Cardiac fibroblast (primary cell): ENCODE measurements around the gene SSX2IP.

Experiments used
- DNase-seq, 2 donors: peaks; one replicate each; pipeline versions ENCODE4 v3.0.0 to v3.0.0-alpha.2; 2010; ENCODE audit warnings: low read depth in 2 of 2
- H3K4me3 ChIP-seq, 2 donors: replicated peaks in 1 of 2; 1 replicate in 1 of 2; 2 replicates in 1 of 2; pipeline ENCODE4 v1.5.1; 2011; ENCODE audit warnings: low read depth in 2 of 2, low read length in 2 of 2, mild to moderate bottlenecking in 2 of 2, moderate library complexity in 1 of 2
- TF ChIP-seq, protein P1 (sequence below): IDR thresholded peaks from one replicate; pipeline ENCODE4 v1.5.1; 2011; ENCODE audit warnings: low read depth, mild to moderate bottlenecking, low read length, inconsistent platforms

SSX2IP gene

DNA sequence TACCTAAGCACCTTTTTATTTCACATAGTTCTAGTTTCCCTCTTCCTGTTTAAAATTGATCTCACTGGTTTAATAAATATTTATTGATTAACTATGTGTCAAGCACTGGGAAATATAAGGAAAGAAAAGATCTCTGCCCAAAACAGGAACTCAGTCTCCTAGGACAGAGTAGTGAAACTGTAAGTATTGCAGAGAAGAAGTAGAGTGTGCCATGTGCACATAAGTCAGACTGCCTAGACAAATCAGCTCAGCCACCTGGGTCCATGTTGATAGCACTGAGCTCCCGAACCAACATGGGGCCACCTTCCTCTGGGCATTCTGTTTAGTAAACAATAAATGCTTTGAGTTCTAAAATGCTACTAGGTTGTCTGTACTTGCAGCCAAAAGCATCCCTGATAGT lies 9.8 kb upstream of the SSX2IP start:
- TF ChIP-seq, protein P1, sequence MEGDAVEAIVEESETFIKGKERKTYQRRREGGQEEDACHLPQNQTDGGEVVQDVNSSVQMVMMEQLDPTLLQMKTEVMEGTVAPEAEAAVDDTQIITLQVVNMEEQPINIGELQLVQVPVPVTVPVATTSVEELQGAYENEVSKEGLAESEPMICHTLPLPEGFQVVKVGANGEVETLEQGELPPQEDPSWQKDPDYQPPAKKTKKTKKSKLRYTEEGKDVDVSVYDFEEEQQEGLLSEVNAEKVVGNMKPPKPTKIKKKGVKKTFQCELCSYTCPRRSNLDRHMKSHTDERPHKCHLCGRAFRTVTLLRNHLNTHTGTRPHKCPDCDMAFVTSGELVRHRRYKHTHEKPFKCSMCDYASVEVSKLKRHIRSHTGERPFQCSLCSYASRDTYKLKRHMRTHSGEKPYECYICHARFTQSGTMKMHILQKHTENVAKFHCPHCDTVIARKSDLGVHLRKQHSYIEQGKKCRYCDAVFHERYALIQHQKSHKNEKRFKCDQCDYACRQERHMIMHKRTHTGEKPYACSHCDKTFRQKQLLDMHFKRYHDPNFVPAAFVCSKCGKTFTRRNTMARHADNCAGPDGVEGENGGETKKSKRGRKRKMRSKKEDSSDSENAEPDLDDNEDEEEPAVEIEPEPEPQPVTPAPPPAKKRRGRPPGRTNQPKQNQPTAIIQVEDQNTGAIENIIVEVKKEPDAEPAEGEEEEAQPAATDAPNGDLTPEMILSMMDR: no peak
- H3K4me3 ChIP-seq: no peak overlapping the region
- DNase-seq: no peak

DNA sequence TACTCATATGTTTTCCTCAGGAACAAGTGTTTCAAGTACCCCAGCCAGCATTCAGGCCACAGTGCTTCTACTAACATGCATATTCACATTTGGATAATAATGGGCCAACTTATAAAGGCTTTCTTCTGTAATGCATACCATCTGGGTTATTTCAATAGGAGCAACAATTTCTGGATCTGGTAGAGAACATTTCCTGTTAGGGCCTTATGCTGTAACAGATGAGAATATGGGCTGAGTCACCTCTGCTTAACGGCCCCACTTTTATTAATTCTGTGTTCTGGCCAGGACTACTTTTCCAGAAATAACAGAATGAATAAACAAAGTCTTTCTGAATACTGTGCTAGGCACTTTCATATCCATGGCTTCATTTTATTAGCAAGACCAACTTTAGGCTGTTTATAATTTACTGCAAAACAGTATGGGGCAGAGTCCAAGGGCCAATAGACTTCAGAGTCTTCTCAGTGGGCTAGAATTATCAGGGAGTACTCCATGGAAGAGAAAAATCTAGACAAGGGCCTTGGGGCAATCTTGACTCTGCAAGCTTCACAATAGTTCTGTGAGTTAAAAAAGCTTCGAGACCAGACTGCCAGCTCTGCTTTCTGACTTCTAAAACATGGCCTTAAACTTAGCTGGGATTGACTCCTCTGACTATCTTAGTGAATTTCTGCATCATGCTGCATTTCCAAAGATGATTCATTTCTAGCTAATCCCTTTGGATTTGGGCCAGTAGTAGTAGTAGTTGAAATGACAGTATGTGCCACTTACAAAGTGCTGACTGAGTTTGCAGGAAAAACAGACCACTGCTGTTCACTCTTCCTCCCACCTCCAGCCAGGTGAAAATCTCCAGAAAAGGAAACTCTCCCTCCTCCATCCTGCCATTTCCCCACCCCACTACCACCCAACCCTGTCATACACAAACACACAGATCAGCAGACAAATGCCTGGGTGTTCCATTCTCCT lies 8.2 kb upstream of the SSX2IP start:
- DNase-seq: peak; percentile 89 to 92
- TF ChIP-seq, protein P1: no peak
- no peak overlapping the region for H3K4me3 ChIP-seq

DNA sequence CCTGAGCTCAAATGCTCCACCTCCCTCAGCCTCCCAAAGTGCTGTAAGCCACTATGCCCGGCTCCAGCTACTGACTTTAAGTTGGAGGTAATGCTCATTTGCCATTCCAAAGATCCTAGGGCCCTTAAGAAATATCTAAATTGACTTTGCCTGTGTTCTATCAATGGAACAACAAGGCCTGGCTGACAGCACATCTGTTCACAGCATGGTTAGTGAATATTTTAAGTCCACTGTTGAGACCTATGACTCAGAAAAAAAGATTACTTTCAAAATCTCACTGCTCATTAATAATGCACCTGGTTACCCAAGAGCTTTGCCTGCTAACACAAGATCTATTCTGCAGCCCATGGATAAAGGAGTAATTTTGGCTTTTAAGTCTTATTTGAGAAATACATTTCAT lies 3.5 kb upstream of the SSX2IP start:
- TF ChIP-seq, protein P1: no peak
- peak in 1 of 2 donors; percentile 5 for DNase-seq
- H3K4me3 ChIP-seq: no peak overlapping the region

DNA sequence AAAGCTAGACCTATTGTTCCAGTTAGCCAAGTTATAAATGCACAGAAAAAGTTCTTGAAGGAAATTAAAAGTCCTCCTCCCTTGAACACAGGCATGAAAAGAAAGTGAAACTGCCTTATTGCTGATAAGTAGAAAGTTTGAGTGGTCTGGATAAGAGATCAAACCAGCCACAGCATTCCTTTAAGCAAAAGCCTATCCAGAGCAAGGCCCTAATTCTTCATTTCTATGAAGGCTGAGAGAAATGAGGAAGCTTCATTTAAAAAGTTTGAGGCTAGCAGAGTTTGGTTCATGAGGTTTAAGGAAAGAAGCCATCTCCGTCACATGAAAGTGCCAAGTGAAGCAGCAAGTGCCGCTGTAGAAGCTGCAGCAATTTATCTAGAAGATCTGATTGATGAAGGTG lies 2.7 kb upstream of the SSX2IP start:
- DNase-seq: peak in 1 of 2 donors; percentile 14
- TF ChIP-seq, protein P1: no peak
- H3K4me3 ChIP-seq: no peak overlapping the region

DNA sequence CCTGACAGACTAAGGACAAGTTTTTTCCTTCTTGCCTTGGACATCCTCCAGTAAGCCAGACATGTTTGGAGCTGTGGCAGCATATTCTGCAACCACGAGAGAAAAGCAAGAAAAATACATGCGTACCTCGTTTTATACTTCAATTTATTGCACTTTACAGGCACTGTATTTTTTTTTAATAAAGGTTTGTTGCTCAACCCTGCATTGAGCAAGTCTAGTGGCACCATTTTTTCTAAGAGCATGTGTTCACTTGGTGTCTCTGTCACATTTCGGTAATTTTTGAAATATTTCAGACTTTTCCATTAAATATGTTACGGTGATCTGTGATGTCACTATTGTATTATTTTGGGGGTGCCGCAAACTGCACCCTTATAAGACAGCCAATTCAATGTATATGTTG lies 2.1 kb upstream of the SSX2IP start:
- no peak overlapping the region for H3K4me3 ChIP-seq
- no peak for DNase-seq
- TF ChIP-seq, protein P1: no peak

DNA sequence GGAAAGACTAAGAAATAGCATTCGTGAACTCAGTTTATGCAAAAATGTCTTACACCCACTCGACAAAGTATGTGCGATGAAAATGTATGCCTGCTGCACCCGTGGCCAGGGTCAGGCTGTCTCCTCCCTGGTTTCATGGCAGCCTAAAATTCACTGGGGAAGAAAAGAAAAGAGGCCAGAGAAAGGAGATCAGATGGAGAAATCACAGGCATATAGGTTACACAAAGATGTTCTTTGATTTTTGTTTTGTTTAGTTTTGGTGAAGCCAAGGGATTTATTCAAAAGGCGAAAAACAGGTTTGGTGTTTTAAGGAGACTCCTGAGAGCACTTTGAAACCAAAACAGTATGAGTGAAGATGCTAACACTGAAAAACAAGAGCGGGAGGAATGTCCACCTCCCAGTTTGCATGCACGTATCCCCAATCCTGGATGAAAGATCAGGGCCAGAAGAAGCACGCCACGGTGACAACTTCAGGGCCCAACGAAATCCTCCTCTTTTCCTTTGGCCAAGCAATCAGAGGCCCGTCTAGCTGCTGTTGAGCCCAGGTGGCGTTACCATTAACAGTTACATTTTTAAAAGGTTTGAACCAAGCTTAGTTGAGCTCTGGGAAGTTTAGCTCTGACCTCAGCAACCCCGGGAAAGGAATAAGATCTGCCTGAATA lies 992 bp upstream of the SSX2IP start:
- TF ChIP-seq, protein P1: no peak
- H3K4me3 ChIP-seq: peak overlapping the region; percentile 67 to 85
- DNase-seq: no peak
